ENCODE measurements around the gene MAST4.

DNA sequence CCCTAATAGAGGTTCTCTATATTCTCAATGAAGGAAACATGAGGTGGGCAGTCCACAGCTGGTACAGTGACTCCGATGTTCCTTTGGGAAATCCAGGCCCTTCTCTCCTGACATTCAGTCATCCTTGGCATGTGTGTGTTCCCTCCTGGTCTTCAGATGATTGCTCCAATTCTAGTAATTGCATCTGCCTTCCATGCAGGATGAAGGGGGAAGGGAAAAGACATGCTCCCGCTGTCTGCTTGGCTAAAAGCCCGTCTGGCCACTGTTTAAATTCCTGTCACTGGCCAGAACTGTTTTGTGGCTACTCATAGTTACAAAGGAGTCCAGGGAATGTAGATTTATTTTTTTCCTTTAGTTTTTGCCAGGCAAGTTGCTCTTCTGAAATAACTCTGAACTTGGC, 65.0 kb downstream of the MAST4 start:
- no peak for TF ChIP-seq POLR2A (IDR thresholded peaks at IDR 0.05)
- TF ChIP-seq, protein P1, sequence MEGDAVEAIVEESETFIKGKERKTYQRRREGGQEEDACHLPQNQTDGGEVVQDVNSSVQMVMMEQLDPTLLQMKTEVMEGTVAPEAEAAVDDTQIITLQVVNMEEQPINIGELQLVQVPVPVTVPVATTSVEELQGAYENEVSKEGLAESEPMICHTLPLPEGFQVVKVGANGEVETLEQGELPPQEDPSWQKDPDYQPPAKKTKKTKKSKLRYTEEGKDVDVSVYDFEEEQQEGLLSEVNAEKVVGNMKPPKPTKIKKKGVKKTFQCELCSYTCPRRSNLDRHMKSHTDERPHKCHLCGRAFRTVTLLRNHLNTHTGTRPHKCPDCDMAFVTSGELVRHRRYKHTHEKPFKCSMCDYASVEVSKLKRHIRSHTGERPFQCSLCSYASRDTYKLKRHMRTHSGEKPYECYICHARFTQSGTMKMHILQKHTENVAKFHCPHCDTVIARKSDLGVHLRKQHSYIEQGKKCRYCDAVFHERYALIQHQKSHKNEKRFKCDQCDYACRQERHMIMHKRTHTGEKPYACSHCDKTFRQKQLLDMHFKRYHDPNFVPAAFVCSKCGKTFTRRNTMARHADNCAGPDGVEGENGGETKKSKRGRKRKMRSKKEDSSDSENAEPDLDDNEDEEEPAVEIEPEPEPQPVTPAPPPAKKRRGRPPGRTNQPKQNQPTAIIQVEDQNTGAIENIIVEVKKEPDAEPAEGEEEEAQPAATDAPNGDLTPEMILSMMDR (IDR thresholded peaks at IDR 0.05), result no peak

Data from tibial nerve (tissue), 3 donors.